Measurements from ENCODE around the gene XYLT1. TPM values are rescaled to one million over a fixed set of nuclear protein-coding genes. Genes with fewer than 3 reads are reported as not detected.

XYLT1 gene
- total RNA-seq, 1 experiment from 2014 or later, result 14.5 TPM

GRCh38 chr16:17342031-17342430 is 128.7 kb downstream of the XYLT1 start:
- Mint-ChIP-seq H3K36me3 (ENCODE audit: insufficient read depth in 1 of 3, low read depth in 3 of 3) (peaks cover 0 to 2% (median 0%) of the 10 kb centered on the region in 3 experiments; a peak in 2 of 7 replicates), H3K27ac (no peak overlapping the region), H3K4me3 (no peak overlapping the region), H3K4me1 (no peaks in the 10 kb centered on the region), H3K27me3 (ENCODE audit: low read depth) (no peaks in the 10 kb centered on the region; the same call in 1 of the 2 replicates), H3K9me3 (no peaks in the 10 kb centered on the region)
- no peak for DNase-seq
- Histone ChIP-seq H4K91ac (ENCODE audit: insufficient read length, low read depth, low read length) (no peak overlapping the region), H3K79me2 (ENCODE audit: insufficient read depth, low read length) (no peaks in the 10 kb centered on the region), H3K23ac (ENCODE audit: insufficient read length, low read depth, low read length) (no peak overlapping the region), H3K27ac (ENCODE audit: insufficient read length, low read depth, low read length) (no peak overlapping the region), H2BK5ac (ENCODE audit: insufficient read length, low read length) (no peak overlapping the region), H3K4me1 (ENCODE audit: insufficient read depth, low read length) (no peaks in the 10 kb centered on the region), H2AFZ (ENCODE audit: low read length) (no peak overlapping the region), H4K8ac (replicated peaks; ENCODE audit: insufficient read length, low read depth, low read length) (no peak overlapping the region), H3K9me3 (ENCODE audit: control insufficient read depth, low read depth, low read length) (no peaks in the 10 kb centered on the region), H2BK120ac (ENCODE audit: low read depth, low read length, poor library complexity, severe bottlenecking) (no peak overlapping the region), H2BK15ac (ENCODE audit: low read depth, low read length) (no peak overlapping the region), H3K27me3 (ENCODE audit: insufficient read depth, low read length) (no peaks in the 10 kb centered on the region), H3K79me1 (ENCODE audit: insufficient read depth, low read depth, low read length, poor library complexity, severe bottlenecking) (no peaks in the 10 kb centered on the region), H3K23me2 (ENCODE audit: insufficient read length, low read depth, low read length, poor library complexity, severe bottlenecking) (no peaks in the 10 kb centered on the region), H2BK20ac (ENCODE audit: low read depth, low read length, poor library complexity, severe bottlenecking) (no peak overlapping the region), H3K18ac (ENCODE audit: insufficient read length, low read depth, low read length) (no peak overlapping the region), H4K5ac (ENCODE audit: insufficient read length, low read depth, low read length) (no peak overlapping the region), H3K4ac (ENCODE audit: low read depth, low read length) (no peak overlapping the region), H3K4me2 (ENCODE audit: insufficient read depth, insufficient read length, low read length) (no peak overlapping the region), H2BK12ac (ENCODE audit: insufficient read length, low read depth, low read length) (no peak overlapping the region), H3K14ac (ENCODE audit: insufficient read depth, low read length) (no peak overlapping the region; the same call in 1 of the 2 replicates), H3T11ph (ENCODE audit: low read length) (no peak overlapping the region), H4K20me1 (ENCODE audit: control insufficient read depth, insufficient read depth, insufficient read length) (no peaks in the 10 kb centered on the region), H3K56ac (ENCODE audit: insufficient read length, low read depth, low read length) (no peak overlapping the region), H2AK5ac (ENCODE audit: insufficient read length, low read length) (no peak overlapping the region), H3K9ac (ENCODE audit: extremely low read depth, insufficient read length, low read length) (no peak overlapping the region)
- TF ChIP-seq, protein P1, sequence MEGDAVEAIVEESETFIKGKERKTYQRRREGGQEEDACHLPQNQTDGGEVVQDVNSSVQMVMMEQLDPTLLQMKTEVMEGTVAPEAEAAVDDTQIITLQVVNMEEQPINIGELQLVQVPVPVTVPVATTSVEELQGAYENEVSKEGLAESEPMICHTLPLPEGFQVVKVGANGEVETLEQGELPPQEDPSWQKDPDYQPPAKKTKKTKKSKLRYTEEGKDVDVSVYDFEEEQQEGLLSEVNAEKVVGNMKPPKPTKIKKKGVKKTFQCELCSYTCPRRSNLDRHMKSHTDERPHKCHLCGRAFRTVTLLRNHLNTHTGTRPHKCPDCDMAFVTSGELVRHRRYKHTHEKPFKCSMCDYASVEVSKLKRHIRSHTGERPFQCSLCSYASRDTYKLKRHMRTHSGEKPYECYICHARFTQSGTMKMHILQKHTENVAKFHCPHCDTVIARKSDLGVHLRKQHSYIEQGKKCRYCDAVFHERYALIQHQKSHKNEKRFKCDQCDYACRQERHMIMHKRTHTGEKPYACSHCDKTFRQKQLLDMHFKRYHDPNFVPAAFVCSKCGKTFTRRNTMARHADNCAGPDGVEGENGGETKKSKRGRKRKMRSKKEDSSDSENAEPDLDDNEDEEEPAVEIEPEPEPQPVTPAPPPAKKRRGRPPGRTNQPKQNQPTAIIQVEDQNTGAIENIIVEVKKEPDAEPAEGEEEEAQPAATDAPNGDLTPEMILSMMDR (conservative IDR thresholded peaks at IDR 0.05), result no peak
- WGBS (ENCODE audit: extremely low coverage, insufficient read length, low lambda C conversion rate), result no CpG with 5 or more reads among the region's 2 CpGs

Data from H9 (cell line).